H1 (cell line): ENCODE data around the gene EGFLAM. TPM values are rescaled to one million over a fixed set of nuclear protein-coding genes. Genes with fewer than 3 reads are reported as not detected.

Experiments
- CTCF ChIA-PET: fragments of 300-600 bp; sonication (Branson Sonifier 250); formaldehyde crosslinking; loops from one replicate; lab custom pipeline; 2021; ENCODE audit not compliant: partially characterized antibody; lab: Charles Lee
- POLR2A ChIA-PET: fragments of 300-600 bp; sonication (Branson Sonifier 250); formaldehyde crosslinking; loops from one replicate; lab custom pipeline; 2021; ENCODE audit warnings: inconsistent platforms; ENCODE audit not compliant: partially characterized antibody; lab: Charles Lee
- DNase-seq, 2 experiments: peaks; one replicate each; pipeline versions ENCODE4 v3.0.0 to v3.0.0-alpha.2; 2010 to 2022; ENCODE audit warnings: low spot score in 2 of 2, low read depth in 1 of 2, mixed read lengths in 1 of 2
- FAIRE-seq: peaks from 2 replicates; lab custom pipeline; 2011; peaks lifted over from hg19 to GRCh38; lab: Jason Lieb, UNC
- H2AFZ ChIP-seq: 2 replicates; pipeline ENCODE4 v1.8.1; 2012; ENCODE audit warnings: low read length, inconsistent platforms
- H2AK5ac ChIP-seq: 2 replicates; pipeline ENCODE4 v1.6.1; 2013; ENCODE audit warnings: low read depth, low read length
- H2BK120ac ChIP-seq: replicated peaks from 2 replicates; pipeline ENCODE3; 2013; ENCODE audit warnings: low read depth, low read length, inconsistent platforms
- H2BK12ac ChIP-seq: 2 replicates; pipeline ENCODE4 v1.6.1; 2013; ENCODE audit warnings: low read depth, low read length
- H2BK15ac ChIP-seq: 2 replicates; pipeline ENCODE4 v1.6.1; 2013; ENCODE audit warnings: low read length
- H2BK20ac ChIP-seq: 2 replicates; pipeline ENCODE4 v1.6.1; 2013; ENCODE audit warnings: low read length
- H2BK5ac ChIP-seq: 2 replicates; pipeline ENCODE4 v1.6.1; 2013; ENCODE audit warnings: low read depth, low read length
- H3K14ac ChIP-seq: 2 replicates; pipeline ENCODE4 v1.6.1; 2013; ENCODE audit warnings: inconsistent platforms; ENCODE audit not compliant: insufficient read length
- H3K18ac ChIP-seq: 2 replicates; pipeline ENCODE4 v1.6.1; 2013; ENCODE audit warnings: low read length; ENCODE audit errors: extremely low read depth
- H3K23ac ChIP-seq: 2 replicates; pipeline ENCODE4 v1.6.1; 2013; ENCODE audit warnings: inconsistent platforms; ENCODE audit not compliant: insufficient read length
- H3K23me2 ChIP-seq: 2 replicates; pipeline ENCODE4 v1.6.1; 2013; ENCODE audit warnings: low read depth, low read length
- H3K27ac ChIP-seq: 2 replicates; pipeline ENCODE4 v1.6.1; 2011; ENCODE audit warnings: low read depth, low read length, inconsistent platforms
- H3K27me3 ChIP-seq, 4 experiments: replicated peaks in 1 of 4; 1 replicate in 1 of 4; 2 replicates in 3 of 4; pipeline versions ENCODE4 v1.6.1 to v1.8.1; 2011 to 2013; ENCODE audit warnings: low read length in 3 of 4, mild to moderate bottlenecking in 3 of 4, inconsistent platforms in 2 of 4, mixed read lengths in 2 of 4, moderate library complexity in 1 of 4; ENCODE audit not compliant: control insufficient read depth in 3 of 4, insufficient read depth in 3 of 4; ENCODE audit errors: extremely low read depth in 1 of 4
- H3K36me3 ChIP-seq, 4 experiments: 2 replicates each; pipeline versions ENCODE4 v1.6.1 to v1.8.1; 2011 to 2013; ENCODE audit warnings: mild to moderate bottlenecking in 4 of 4, low read length in 3 of 4, moderate library complexity in 2 of 4, control low read depth in 1 of 4, inconsistent platforms in 1 of 4; ENCODE audit not compliant: insufficient read depth in 4 of 4, control insufficient read depth in 2 of 4
- H3K4ac ChIP-seq: replicated peaks from 2 replicates; pipeline ENCODE3; 2013; ENCODE audit warnings: low read length, low read depth, mixed read lengths, inconsistent platforms; ENCODE audit not compliant: insufficient read length
- H3K4me1 ChIP-seq, 4 experiments: replicated peaks in 1 of 4; 1 replicate in 1 of 4; 2 replicates in 3 of 4; pipeline versions ENCODE4 v1.6.1 to v1.8.1; 2011 to 2013; ENCODE audit warnings: low read length in 3 of 4, inconsistent platforms in 2 of 4, mixed read lengths in 1 of 4; ENCODE audit not compliant: insufficient read depth in 4 of 4, control insufficient read depth in 3 of 4
- H3K4me2 ChIP-seq, 2 experiments: 2 replicates each; pipeline versions ENCODE4 v1.6.1 to v1.8.1; 2011 to 2013; ENCODE audit warnings: low read depth in 2 of 2, low read length in 2 of 2, control low read depth in 1 of 2, inconsistent platforms in 1 of 2, mild to moderate bottlenecking in 1 of 2; ENCODE audit not compliant: insufficient read depth in 1 of 2
- H3K4me3 ChIP-seq, 4 experiments: fragments of 200-600, 300-600 bp in 1 of 4; sonication (generic), shearing (Covaris generic), sonication (Bioruptor Twin) in 1 of 4; 2 replicates each; pipeline versions ENCODE4 v1.5.1 to v1.8.1; 2011 to 2016; ENCODE audit warnings: low read length in 4 of 4, low read depth in 3 of 4, control low read depth in 2 of 4, inconsistent platforms in 2 of 4, mild to moderate bottlenecking in 2 of 4, mixed read lengths in 1 of 4, moderate library complexity in 1 of 4; ENCODE audit not compliant: insufficient read depth in 2 of 4; ENCODE audit errors: extremely low read depth in 1 of 4
- H3K56ac ChIP-seq: replicated peaks from 2 replicates; pipeline ENCODE3; 2013; ENCODE audit warnings: low read depth, mild to moderate bottlenecking, mixed read lengths, low read length, inconsistent platforms; ENCODE audit not compliant: insufficient read length
- H3K79me1 ChIP-seq: 2 replicates; pipeline ENCODE4 v1.6.1; 2013; ENCODE audit warnings: low read depth, low read length, control low read depth
- H3K79me2 ChIP-seq, 2 experiments: 2 replicates each; pipeline versions ENCODE4 v1.6.1 to v1.8.1; 2012 to 2013; ENCODE audit warnings: low read length in 2 of 2, mild to moderate bottlenecking in 2 of 2, inconsistent platforms in 1 of 2; ENCODE audit not compliant: insufficient read depth in 2 of 2, control insufficient read depth in 1 of 2
- H3K9ac ChIP-seq, 4 experiments: replicated peaks in 1 of 4; 1 replicate in 1 of 4; 2 replicates in 3 of 4; pipeline versions ENCODE4 v1.6.1 to v1.8.1; 2011 to 2013; ENCODE audit warnings: low read depth in 3 of 4, low read length in 3 of 4, control low read depth in 2 of 4, mild to moderate bottlenecking in 2 of 4, moderate library complexity in 2 of 4, inconsistent platforms in 1 of 4; ENCODE audit errors: extremely low read depth in 1 of 4
- H3K9me3 ChIP-seq, 2 experiments: 2 replicates each; pipeline versions ENCODE4 v1.6.1 to v1.8.1; 2012 to 2013; ENCODE audit warnings: mild to moderate bottlenecking in 2 of 2, moderate library complexity in 2 of 2, control low read depth in 1 of 2, inconsistent platforms in 1 of 2, low read depth in 1 of 2, low read length in 1 of 2, mixed read lengths in 1 of 2; ENCODE audit not compliant: insufficient read depth in 2 of 2
- H4K20me1 ChIP-seq, 2 experiments: replicated peaks in 1 of 2; 2 replicates each; pipeline versions ENCODE3 to v1.8.1; 2011 to 2013; ENCODE audit warnings: inconsistent platforms in 2 of 2, low read length in 2 of 2, mild to moderate bottlenecking in 1 of 2; ENCODE audit not compliant: insufficient read depth in 2 of 2, control insufficient read depth in 1 of 2
- H4K5ac ChIP-seq: 2 replicates; pipeline ENCODE4 v1.6.1; 2013; ENCODE audit warnings: low read length, low read depth, mixed read lengths, inconsistent platforms; ENCODE audit not compliant: insufficient read length
- H4K8ac ChIP-seq: 2 replicates; pipeline ENCODE4 v1.8.0; 2013; ENCODE audit warnings: mild to moderate bottlenecking, moderate library complexity, low read length, inconsistent platforms; ENCODE audit not compliant: insufficient read depth; ENCODE audit errors: extremely low read depth
- H4K91ac ChIP-seq: replicated peaks from 2 replicates; pipeline ENCODE3; 2013; ENCODE audit warnings: low read length, mixed read lengths, inconsistent platforms; ENCODE audit not compliant: insufficient read length
- GABPA ChIP-seq: IDR thresholded peaks from 2 replicates; pipeline ENCODE4 v1.6.1; 2011; ENCODE audit warnings: mild to moderate bottlenecking, low read length, moderate library complexity, borderline replicate concordance; ENCODE audit not compliant: insufficient read depth
- HDAC2 ChIP-seq, 2 experiments: fragments of 300-600 bp in 1 of 2; sonication (generic) in 1 of 2; IDR thresholded peaks; 2 replicates each; pipeline ENCODE4 v1.6.1; 2011 to 2012; ENCODE audit warnings: low read depth in 2 of 2, low read length in 2 of 2, mild to moderate bottlenecking in 2 of 2, moderate library complexity in 2 of 2, borderline replicate concordance in 1 of 2, inconsistent platforms in 1 of 2
- JUND ChIP-seq: IDR thresholded peaks from 2 replicates; pipeline ENCODE4 v1.6.1; 2011; ENCODE audit warnings: mild to moderate bottlenecking, improper control_type of control experiment, low read length
- MAFK ChIP-seq: IDR thresholded peaks from 2 replicates; pipeline ENCODE4 v1.6.1; 2012; ENCODE audit warnings: low read depth, mild to moderate bottlenecking, improper control_type of control experiment, low read length
- RAD21 ChIP-seq, 2 experiments: IDR thresholded peaks in 1 of 2; conservative IDR thresholded peaks in 1 of 2; 2 replicates each; pipeline ENCODE4 v1.6.1; 2011; ENCODE audit warnings: low read depth in 2 of 2, low read length in 2 of 2, improper control_type of control experiment in 1 of 2, inconsistent platforms in 1 of 2, mild to moderate bottlenecking in 1 of 2, moderate library complexity in 1 of 2
- RFX5 ChIP-seq: IDR thresholded peaks from 2 replicates; pipeline ENCODE4 v1.6.1; 2011; ENCODE audit warnings: low read depth, low read length, improper control_type of control experiment, borderline replicate concordance
- SRF ChIP-seq: IDR thresholded peaks from 2 replicates; pipeline ENCODE4 v1.6.1; 2011; ENCODE audit warnings: mild to moderate bottlenecking, low read depth, low read length, moderate library complexity
- WGBS, 2 experiments: shearing (Covaris generic) in 1 of 2; methylation state at CpG; one replicate each; pipeline versions ENCODE4 v1.1.6 to v1.1.7; 2013 to 2015; ENCODE audit warnings: low lambda C conversion rate in 2 of 2, mixed read lengths in 2 of 2, inconsistent platforms in 1 of 2, low coverage in 1 of 2, missing lambda C conversion rate in 1 of 2; ENCODE audit not compliant: insufficient replicate concordance in 2 of 2, insufficient coverage in 1 of 2, insufficient read length in 1 of 2; ENCODE audit errors: extremely low coverage in 1 of 2, missing lambda C conversion rate in 1 of 2; 5-methylcytosine and 5-hydroxymethylcytosine counted together
- polyA plus RNA-seq, 7 experiments: library from polyadenylated mRNA; depleted of rRNA in 3 of 7; stranded (reverse) in 5 of 7; unstranded in 2 of 7; fragments of >200 nt in 5 of 7; fragments of 200-250 nt in 2 of 7; gene quantifications; 1 replicate in 5 of 7; 2 replicates in 1 of 7; 4 replicates in 1 of 7; pipeline versions ENCODE4 v1.2.1 to v1.2.3, GENCODE V29; 2011 to 2013; ENCODE audit warnings: missing spikeins in 2 of 7, mixed read lengths in 2 of 7
- total RNA-seq: library from RNA; stranded (reverse); fragmentation: NEBNext Ultra II Directional; extraction: Animal tissue kit (Norgen Biotek cat#: 25700); gene quantifications from 2 replicates; pipeline ENCODE4 v1.2.1, GENCODE V29; 2021
- TF ChIP-seq, protein P1 (sequence below), 3 experiments: IDR thresholded peaks; 1 replicate in 2 of 3; 2 replicates in 1 of 3; pipeline versions ENCODE4 v1.5.1 to v1.6.1; 2011; ENCODE audit warnings: low read length in 3 of 3, mild to moderate bottlenecking in 3 of 3, inconsistent platforms in 2 of 3, low read depth in 1 of 3, moderate library complexity in 1 of 3; ENCODE audit not compliant: insufficient read depth in 1 of 3; ENCODE audit errors: control extremely low read depth in 1 of 3

Gene EGFLAM
- total and polyA plus RNA-seq, 2 of the 8 experiments (the other 6 are each of a cell fraction or from before 2014, with no cell fraction given) = 0.20 to 0.24 TPM

DNA sequence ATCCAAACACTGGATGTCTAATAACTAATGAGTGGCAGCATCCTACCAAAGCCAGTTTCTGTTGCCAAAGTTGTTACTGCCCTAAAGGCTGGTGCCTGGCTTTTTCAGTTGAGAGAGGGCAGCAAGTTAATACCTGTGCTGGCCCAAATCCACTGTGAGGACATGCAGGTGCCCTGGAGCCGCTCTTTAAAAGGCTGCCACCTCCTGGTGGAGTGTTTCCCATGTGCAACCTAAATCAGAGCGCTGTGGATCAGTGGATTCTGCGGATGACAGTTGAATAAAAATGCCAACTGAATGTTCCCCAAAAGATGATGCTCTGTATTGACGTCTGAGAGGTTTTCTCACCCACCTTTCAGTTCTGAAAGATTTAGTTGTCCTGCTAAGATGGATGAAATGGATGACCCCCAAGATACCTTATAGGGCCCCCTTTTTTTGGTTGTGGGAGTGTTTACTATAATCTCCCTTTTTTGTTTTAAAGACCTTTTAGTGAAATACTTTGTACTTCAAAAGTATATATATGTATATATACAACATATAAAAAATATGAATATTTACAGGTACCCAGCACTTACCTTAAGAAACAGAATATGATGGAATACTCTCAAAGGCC lies 146.4 kb downstream of the EGFLAM start:
- Histone ChIP-seq H3K36me3 (no peaks in the 10 kb centered on the region), H3K18ac (no peak overlapping the region), H2AK5ac (no peak overlapping the region), H3K23ac (no peak overlapping the region), H2BK15ac (no peak overlapping the region), H2BK5ac (no peak overlapping the region), H3K4ac (no peak overlapping the region), H3K23me2 (no peaks in the 10 kb centered on the region), H3K27ac (no peak overlapping the region), H3K14ac (no peak overlapping the region), H4K91ac (no peak overlapping the region), H4K5ac (no peak overlapping the region), H3K4me1 (no peaks in the 10 kb centered on the region), H2BK20ac (no peak overlapping the region), H4K8ac (no peak overlapping the region), H4K20me1 (no peaks in the 10 kb centered on the region), H2AFZ (no peak overlapping the region), H2BK120ac (no peak overlapping the region), H3K4me2 (no peak overlapping the region), H3K79me1 (no peaks in the 10 kb centered on the region), H2BK12ac (no peak overlapping the region), H3K9me3 (no peaks in the 10 kb centered on the region), H3K4me3 (no peak overlapping the region), H3K79me2 (no peaks in the 10 kb centered on the region), H3K27me3 (no peaks in the 10 kb centered on the region), H3K56ac (no peak overlapping the region), H3K9ac (no peak overlapping the region)
- ChIA-PET CTCF (interaction anchor here (0.6 to 3.3 kb wide), 13 partner anchors 9 to 720 kb away, joined by 3 to 22 read pairs (median 4); no protein-coding TSS in a partner anchor), POLR2A (no interaction called here)
- peak in 1 of 2 experiments; percentile 61 for DNase-seq
- FAIRE-seq = peak; percentile 42
- 49% methylated on average over 4 of the region's 4 CpGs; no CpG with 5 or more reads in 1 of the 2 experiments for WGBS, 2 experiments
- TF ChIP-seq, protein P1, sequence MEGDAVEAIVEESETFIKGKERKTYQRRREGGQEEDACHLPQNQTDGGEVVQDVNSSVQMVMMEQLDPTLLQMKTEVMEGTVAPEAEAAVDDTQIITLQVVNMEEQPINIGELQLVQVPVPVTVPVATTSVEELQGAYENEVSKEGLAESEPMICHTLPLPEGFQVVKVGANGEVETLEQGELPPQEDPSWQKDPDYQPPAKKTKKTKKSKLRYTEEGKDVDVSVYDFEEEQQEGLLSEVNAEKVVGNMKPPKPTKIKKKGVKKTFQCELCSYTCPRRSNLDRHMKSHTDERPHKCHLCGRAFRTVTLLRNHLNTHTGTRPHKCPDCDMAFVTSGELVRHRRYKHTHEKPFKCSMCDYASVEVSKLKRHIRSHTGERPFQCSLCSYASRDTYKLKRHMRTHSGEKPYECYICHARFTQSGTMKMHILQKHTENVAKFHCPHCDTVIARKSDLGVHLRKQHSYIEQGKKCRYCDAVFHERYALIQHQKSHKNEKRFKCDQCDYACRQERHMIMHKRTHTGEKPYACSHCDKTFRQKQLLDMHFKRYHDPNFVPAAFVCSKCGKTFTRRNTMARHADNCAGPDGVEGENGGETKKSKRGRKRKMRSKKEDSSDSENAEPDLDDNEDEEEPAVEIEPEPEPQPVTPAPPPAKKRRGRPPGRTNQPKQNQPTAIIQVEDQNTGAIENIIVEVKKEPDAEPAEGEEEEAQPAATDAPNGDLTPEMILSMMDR (IDR thresholded peaks at IDR 0.05; ENCODE audit: control extremely low read depth in 1 of 3, insufficient read depth in 1 of 3, low read depth in 1 of 3, low read length in 3 of 3) = peak; percentile 67 to 80 (median 80)
- TF ChIP-seq GABPA (peak; percentile 17; the same call in 1 of the 2 replicates), MAFK (no peak), SRF (no peak), RFX5 (no peak), HDAC2 (IDR thresholded peaks at IDR 0.05; ENCODE audit: borderline replicate concordance in 1 of 2, low read depth in 2 of 2, low read length in 2 of 2) (no peak), RAD21 (IDR thresholded peaks at IDR 0.05 in 1 of 2, conservative IDR thresholded peaks at IDR 0.05 in 1 of 2; ENCODE audit: low read depth in 2 of 2, low read length in 2 of 2) (peak; percentile 78 to 80), JUND (no peak)
